K562 (cell line): ENCODE results near the gene CCL24. TPM values are rescaled to one million over a fixed set of nuclear protein-coding genes. Genes with fewer than 3 reads are reported as not detected.
A peak's percentile ranks its signal among the peaks of the same experiment; 100 is the strongest.
"Not testable (repeated sequence)": the region's sequence is repeated elsewhere in the genome, so short reads cannot be mapped to it uniquely, and the experiment has no call there.

Experiments used
- ATAC-seq: fragments of 200-7000 bp; cut with Tn5 transposase; 3 replicates; pipeline ENCODE4 v1.9.1; 2020; ENCODE audit warnings: moderate library complexity
- BruUV-seq: library from RNA; stranded (reverse); fragments of 400-500 nt; replicated peaks from 2 replicates; lab custom pipeline; 2021; lab: Mats Ljungman, UMichigan
- CTCF ChIA-PET: fragments of 300-600 bp; formaldehyde crosslinking; extraction: SDS; loops from one replicate; lab custom pipeline; 2021; ENCODE audit warnings: low intra/inter-chr PET ratio; lab: Yijun Ruan, JAX
- POLR2A ChIA-PET: fragments of 300-600, 350-650 bp; sonication (Branson Sonifier 250); formaldehyde crosslinking; extraction: SDS; loops from one replicate; lab custom pipeline; 2021; ENCODE audit warnings: antibody characterized with exemption, inconsistent platforms; lab: Yijun Ruan, JAX
- DNase-seq, 4 experiments: peaks; one replicate each; pipeline versions ENCODE4 v3.0.0 to v3.0.0-alpha.2; 2011 to 2018; ENCODE audit warnings: low spot score in 3 of 4, mixed read lengths in 3 of 4; ENCODE audit errors: extremely low read depth in 1 of 4
- FAIRE-seq: peaks from 2 replicates; lab custom pipeline; 2011; peaks lifted over from hg19 to GRCh38; lab: Jason Lieb, UNC
- H2AFZ ChIP-seq: 2 replicates; pipeline ENCODE4 v1.6.0; 2011; ENCODE audit warnings: low read depth, low read length, control low read depth, inconsistent platforms
- H3K27ac ChIP-seq: fragments of 200-600 bp; 3 replicates; pipeline ENCODE4 v1.8.0; 2011; ENCODE audit warnings: low read depth, mild to moderate bottlenecking, control low read depth, inconsistent platforms, low read length, moderate library complexity, mixed read lengths; ENCODE audit errors: extremely low read depth
- H3K27me3 ChIP-seq, 2 experiments: fragments of 300-600 bp in 1 of 2; 2 replicates in 1 of 2; 3 replicates in 1 of 2; pipeline versions ENCODE4 v1.6.0 to v1.8.0; 2011; ENCODE audit warnings: inconsistent platforms in 2 of 2, low read length in 2 of 2, mild to moderate bottlenecking in 1 of 2, mixed read lengths in 1 of 2, moderate library complexity in 1 of 2; ENCODE audit not compliant: control insufficient read depth in 2 of 2, insufficient read depth in 2 of 2
- H3K36me3 ChIP-seq: fragments of 300-600 bp; 3 replicates; pipeline ENCODE4 v1.8.0; 2011; ENCODE audit warnings: mild to moderate bottlenecking, low read length, inconsistent platforms; ENCODE audit not compliant: control insufficient read depth, insufficient read depth
- H3K4me1 ChIP-seq, 2 experiments: fragments of 200-600 bp in 1 of 2; replicated peaks in 1 of 2; 2 replicates in 1 of 2; 3 replicates in 1 of 2; pipeline versions ENCODE4 v1.5.1 to v1.8.0; 2011; ENCODE audit warnings: inconsistent platforms in 2 of 2, low read length in 2 of 2, mild to moderate bottlenecking in 1 of 2, mixed read lengths in 1 of 2, moderate library complexity in 1 of 2; ENCODE audit not compliant: control insufficient read depth in 2 of 2, insufficient read depth in 2 of 2
- H3K4me2 ChIP-seq: 2 replicates; pipeline ENCODE4 v1.6.1; 2011; ENCODE audit warnings: low read length, control low read depth, inconsistent platforms, mixed read lengths; ENCODE audit not compliant: insufficient read depth
- H3K4me3 ChIP-seq: fragments of 200-600 bp; sonication (generic), shearing (Covaris generic); 2 replicates; pipeline ENCODE4 v1.5.1; 2016; ENCODE audit warnings: control low read depth, inconsistent platforms
- H3K79me2 ChIP-seq: fragments of 200-600 bp; 3 replicates; pipeline ENCODE4 v1.8.0; 2011; ENCODE audit warnings: low read length, inconsistent platforms; ENCODE audit not compliant: control insufficient read depth, insufficient read depth
- H3K9ac ChIP-seq, 2 experiments: 2 replicates each; pipeline versions ENCODE4 v1.6.0 to v1.6.1; 2011; ENCODE audit warnings: low read depth in 2 of 2, low read length in 2 of 2, control low read depth in 1 of 2, inconsistent platforms in 1 of 2, mild to moderate bottlenecking in 1 of 2, mixed read lengths in 1 of 2; ENCODE audit not compliant: insufficient read depth in 1 of 2
- H3K9me1 ChIP-seq: one replicate; pipeline ENCODE4 v1.6.0; 2011; ENCODE audit warnings: inconsistent platforms, mild to moderate bottlenecking, low read length, moderate library complexity; ENCODE audit not compliant: control insufficient read depth, insufficient read depth
- H3K9me3 ChIP-seq: replicated peaks from 2 replicates; pipeline ENCODE4 v1.5.1; 2011; ENCODE audit warnings: low read depth, low read length, inconsistent platforms; ENCODE audit not compliant: control insufficient read depth, insufficient read depth
- H4K20me1 ChIP-seq: replicated peaks from 2 replicates; pipeline ENCODE4 v1.6.1; 2011; ENCODE audit warnings: low read length, inconsistent platforms, mixed read lengths; ENCODE audit not compliant: control insufficient read depth, insufficient read depth
- BCOR ChIP-seq: fragments of 450-650 bp; IDR thresholded peaks from 2 replicates; pipeline ENCODE4 v1.6.1; 2016
- BHLHE40 ChIP-seq: IDR thresholded peaks from 2 replicates; pipeline ENCODE4 v1.6.1; 2011; ENCODE audit warnings: low read length, improper control_type of control experiment
- RBM25 ChIP-seq: fragments of 200-400 bp; formaldehyde crosslinking; IDR thresholded peaks from 2 replicates; pipeline ENCODE4 v1.6.1; 2018; ENCODE audit warnings: low read length, low read depth, moderate library complexity; ENCODE audit not compliant: severe bottlenecking
- SUPT5H ChIP-seq: fragments of 450-650 bp; IDR thresholded peaks from 2 replicates; pipeline ENCODE4 v1.6.1; 2016
- ZBTB26 ChIP-seq: fragments of 450-650 bp; formaldehyde crosslinking; IDR thresholded peaks from 2 replicates; pipeline ENCODE4 v1.4.0; 2022; ENCODE audit warnings: missing genetic modification characterization
- ZNF121 ChIP-seq: sonication (generic); formaldehyde crosslinking; conservative IDR thresholded peaks from 2 replicates; pipeline ENCODE4 v1.8.0; 2022; ENCODE audit warnings: missing genetic modification reagents
- WGBS: fragments of 100-300 bp; shearing (Covaris generic); methylation state at CpG from one replicate; pipeline ENCODE4 v1.1.6; 2016; ENCODE audit warnings: low coverage, mixed read lengths; ENCODE audit not compliant: insufficient coverage; ENCODE audit errors: missing lambda C conversion rate; 5-methylcytosine and 5-hydroxymethylcytosine counted together
- in situ Hi-C: fragments of 300-500 bp; cut with MboI; formaldehyde crosslinking; loops from 4 replicates; pipeline ENCODE4 v1.15.0; 2018; ENCODE audit warnings: inconsistent platforms, mixed read lengths
- intact Hi-C: fragments of 100-400 bp; cut with micrococcal nuclease; formaldehyde crosslinking; loops from 2 replicates; pipeline ENCODE4 v1.14.2; 2022
- polyA plus RNA-seq, 8 experiments: library from polyadenylated mRNA; depleted of rRNA in 4 of 8; stranded (reverse) in 5 of 8; unstranded in 3 of 8; fragments of >200 nt; fragmentation: Nextera tagmentation in 2 of 8; fragmentation: Illumina TruSeq in 1 of 8; extraction: Ambion mirVana in 2 of 8; extraction: Trizol in 1 of 8; gene quantifications; 2 replicates each; pipeline versions ENCODE4 v1.2.1 to v1.2.3, GENCODE V29; 2011 to 2014; ENCODE audit warnings: inconsistent platforms in 1 of 8, missing spikeins in 1 of 8
- total RNA-seq, 7 experiments: library from RNA; depleted of rRNA in 6 of 7; stranded (reverse); fragments of >200 nt in 6 of 7; fragmentation: Illumina TruSeq in 2 of 7; extraction: Trizol in 2 of 7; gene quantifications; 2 replicates each; pipeline versions ENCODE4 v1.2.1 to v1.2.3, GENCODE V29; 2011 to 2021; ENCODE audit warnings: low replicate concordance in 1 of 7

CCL24 gene
- total and polyA plus RNA-seq, 9 of the 15 experiments (the other 6 are each of a cell fraction or from before 2014, with no cell fraction given) = 0.45 to 3.6 (median 0.95) TPM; not detected in 1

DNA sequence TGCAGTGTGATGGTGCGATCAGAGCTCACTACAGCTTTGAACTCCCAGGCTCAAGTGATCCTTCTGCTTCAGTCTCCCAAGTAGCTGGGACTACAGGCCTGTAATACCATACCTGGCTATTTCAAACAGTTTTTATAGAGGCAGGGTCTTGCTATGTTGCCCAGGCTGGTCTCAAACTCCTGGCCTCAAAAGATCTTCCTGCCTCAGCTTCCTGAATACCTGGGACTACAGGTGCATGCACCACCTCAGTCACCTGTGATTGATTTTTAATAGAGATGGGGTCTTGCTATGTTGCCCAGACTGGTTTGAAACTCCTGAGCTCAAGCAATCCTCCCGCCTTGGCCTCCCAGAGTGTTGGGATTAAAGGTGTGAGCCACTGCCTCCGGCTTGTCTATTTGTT is 26.4 kb upstream of the CCL24 start:
- ChIA-PET POLR2A (no interaction called here), CTCF (no interaction called here)
- in situ Hi-C loops (no loop called here), intact Hi-C loops (loop anchor here (5.0 kb wide), 1 partner anchor 68 kb away; the partner anchor contains the start of gene CCL26)
- no peak for TF ChIP-seq ZBTB26 (CRISPR knock-in tag)
- TF ChIP-seq BHLHE40 = no peak
- peak; percentile 35 for TF ChIP-seq RBM25
- TF ChIP-seq ZNF121 = peak; percentile 82
- peak; percentile 47; the same call in 1 of the 2 replicates for TF ChIP-seq BCOR
- TF ChIP-seq SUPT5H = no peak
- H4K20me1 ChIP-seq = no peaks in the 10 kb centered on the region
- H3K4me1 ChIP-seq = peaks cover 19 to 20% of the 10 kb centered on the region in 2 experiments
- DNase-seq = no peak
- FAIRE-seq = no peak
- no peaks in the 10 kb centered on the region for H3K36me3 ChIP-seq
- no TSS peak for BruUV-seq
- no peak overlapping the region for H2AFZ ChIP-seq
- no peaks in the 10 kb centered on the region for H3K9me3 ChIP-seq
- no peak overlapping the region for H3K4me2 ChIP-seq
- no peaks in the 10 kb centered on the region for H3K79me2 ChIP-seq
- H3K27me3 ChIP-seq = no peaks in the 10 kb centered on the region
- H3K9me1 ChIP-seq = no peaks in the 10 kb centered on the region
- no peak overlapping the region for H3K4me3 ChIP-seq
- H3K9ac ChIP-seq = no peak overlapping the region
- no peak for ATAC-seq
- 79% methylated on average over 3 of the region's 3 CpGs for WGBS
- H3K27ac ChIP-seq = no peak overlapping the region

- POLR2A ChIA-PET, H4K20me1 ChIP-seq, CTCF ChIA-PET, H3K9me3 ChIP-seq, H3K9me1 ChIP-seq, H3K27me3 ChIP-seq, H3K27ac ChIP-seq, H3K4me2 ChIP-seq, BruUV-seq, H3K36me3 ChIP-seq, DNase-seq, intact Hi-C loops, H3K4me3 ChIP-seq, H3K79me2 ChIP-seq, in situ Hi-C loops, ATAC-seq, H3K9ac ChIP-seq, FAIRE-seq: not testable (repeated sequence)
- peaks cover 13 to 15% of the 10 kb centered on the region in 2 experiments for H3K4me1 ChIP-seq
- 58% methylated on average over 14 of the region's 14 CpGs for WGBS
- peak overlapping the region; percentile 15; the same call in 1 of the 2 replicates for H2AFZ ChIP-seq
Observed at GRCh38 chr7:75838281-75838930, 24.8 kb upstream of the CCL24 start.
